PC-3 (cell line): ENCODE results near the gene PKM. TPM values are rescaled to one million over a fixed set of nuclear protein-coding genes. Genes with fewer than 3 reads are reported as not detected.

Experiments used
- ATAC-seq: fragments of 200-7000 bp; cut with Tn5 transposase; 2 replicates; pipeline ENCODE4 v1.9.1; 2020; ENCODE audit warnings: mild to moderate bottlenecking, moderate library complexity
- BruUV-seq: library from RNA; stranded (reverse); fragments of 400-500 nt; replicated peaks from 2 replicates; lab custom pipeline; 2021; lab: Mats Ljungman, UMichigan
- CTCF ChIA-PET: fragments of 300-600 bp; sonication (Branson Sonifier 250); formaldehyde crosslinking; loops from one replicate; lab custom pipeline; 2022; ENCODE audit warnings: antibody characterized with exemption; lab: Charles Lee
- POLR2A ChIA-PET: fragments of 300-600 bp; sonication (Branson Sonifier 250); formaldehyde crosslinking; loops from one replicate; lab custom pipeline; 2022; ENCODE audit warnings: antibody characterized with exemption; ENCODE audit not compliant: unreplicated experiment; lab: Charles Lee
- DNase-seq: peaks from one replicate; pipeline ENCODE4 v3.0.0-alpha.2; 2015
- H2AFZ ChIP-seq: fragments of 300-600 bp; sonication (generic); 2 replicates; pipeline ENCODE4 v1.6.0; 2016; ENCODE audit warnings: antibody characterized with exemption, low read length
- H3F3A ChIP-seq: fragments of 300-600 bp; sonication (generic); one replicate; pipeline ENCODE4 v1.6.0; 2017; ENCODE audit warnings: antibody characterized with exemption, low read length, control low read depth, mild to moderate bottlenecking; ENCODE audit not compliant: unreplicated experiment
- H3K27ac ChIP-seq: fragments of 300-600 bp; sonication (generic); 2 replicates; pipeline ENCODE4 v1.5.1; 2016; ENCODE audit warnings: mild to moderate bottlenecking, low read length
- H3K27me3 ChIP-seq: fragments of 300-600 bp; sonication (generic); 2 replicates; pipeline ENCODE4 v1.6.1; 2016; ENCODE audit warnings: low read length, mixed read lengths
- H3K36me3 ChIP-seq: fragments of 300-600 bp; sonication (generic); 2 replicates; pipeline ENCODE4 v1.6.1; 2016; ENCODE audit warnings: low read depth, mixed run types, low read length, mixed read lengths
- H3K4me1 ChIP-seq: fragments of 300-600 bp; sonication (generic); 2 replicates; pipeline ENCODE4 v1.5.1; 2016; ENCODE audit warnings: low read length; ENCODE audit not compliant: insufficient read depth
- H3K4me2 ChIP-seq: fragments of 300-600 bp; sonication (generic); 2 replicates; pipeline ENCODE4 v1.6.0; 2016; ENCODE audit warnings: low read length
- H3K4me3 ChIP-seq: fragments of 300-600 bp; sonication (generic); 2 replicates; pipeline ENCODE4 v1.5.1; 2016; ENCODE audit warnings: mild to moderate bottlenecking, low read length, mixed read lengths
- H3K79me2 ChIP-seq: fragments of 300-600 bp; sonication (generic); 2 replicates; pipeline ENCODE4 v1.6.1; 2017; ENCODE audit warnings: low read length, mixed read lengths
- H3K9ac ChIP-seq: fragments of 300-600 bp; sonication (generic); 2 replicates; pipeline ENCODE4 v1.6.0; 2016; ENCODE audit warnings: mild to moderate bottlenecking, low read length
- H3K9me2 ChIP-seq: fragments of 300-600 bp; sonication (generic); replicated peaks from 2 replicates; pipeline ENCODE4 v1.6.1; 2016; ENCODE audit warnings: mixed run types, low read length, mixed read lengths
- H3K9me3 ChIP-seq: fragments of 300-600 bp; sonication (generic); 2 replicates; pipeline ENCODE4 v1.6.1; 2016; ENCODE audit warnings: low read length, mixed read lengths
- H4K20me1 ChIP-seq: fragments of 300-600 bp; sonication (generic); 2 replicates; pipeline ENCODE4 v1.6.1; 2016; ENCODE audit warnings: low read length, mixed read lengths
- CTCF ChIP-seq: fragments of 300-600 bp; sonication (generic); conservative IDR thresholded peaks from 2 replicates; pipeline ENCODE4 v1.5.1; 2017; ENCODE audit warnings: antibody characterized with exemption, low read depth, mild to moderate bottlenecking, low read length
- EZH2 ChIP-seq: fragments of 300-600 bp; sonication (generic); IDR thresholded peaks from one replicate; pipeline ENCODE4 v1.6.1; 2017; ENCODE audit warnings: antibody characterized with exemption, mild to moderate bottlenecking, low read length; ENCODE audit not compliant: unreplicated experiment
- EZH2phosphoT487 ChIP-seq: fragments of 300-600 bp; sonication (generic); IDR thresholded peaks from 2 replicates; pipeline ENCODE4 v1.6.1; 2018; ENCODE audit warnings: mild to moderate bottlenecking, antibody characterized with exemption, low read length, borderline replicate concordance
- intact Hi-C: fragments of 100-400 bp; cut with micrococcal nuclease; formaldehyde crosslinking; loops from 2 replicates; pipeline ENCODE4 v1.9.0; 2023
- total RNA-seq: library from RNA; depleted of rRNA; stranded (reverse); fragments of >200 nt; gene quantifications from 2 replicates; pipeline ENCODE4 v1.2.3, GENCODE V29; 2014

Gene PKM
- total RNA-seq, 1 experiment from 2014 or later, result 1,963 TPM

- H2AFZ ChIP-seq, result peak overlapping the region; percentile 90
- H3K27ac ChIP-seq, result no peak overlapping the region
- no peaks in the 10 kb centered on the region for H4K20me1 ChIP-seq
- H3K4me3 ChIP-seq, result peak overlapping the region; percentile 68
- intact Hi-C loops, result no loop called here
- DNase-seq (no peak), ATAC-seq (no peak)
- peak overlapping the region; percentile 92 for H3K4me2 ChIP-seq
- H3K79me2 ChIP-seq, result no peaks in the 10 kb centered on the region
- TF ChIP-seq EZH2phosphoT487, result no peak
- TF ChIP-seq CTCF, result no peak
- TF ChIP-seq EZH2, result no peak
- no peaks in the 10 kb centered on the region for H3K27me3 ChIP-seq
- H3F3A ChIP-seq, result no peaks in the 10 kb centered on the region
- peaks cover 11% of the 10 kb centered on the region; the same call in 1 of the 2 replicates for H3K4me1 ChIP-seq
- CTCF ChIA-PET, result no interaction called here
- no peaks in the 10 kb centered on the region for H3K9me3 ChIP-seq
- POLR2A ChIA-PET, result no interaction called here
- H3K9ac ChIP-seq, result no peak overlapping the region
- no peaks in the 10 kb centered on the region for H3K36me3 ChIP-seq
- BruUV-seq, result no TSS peak
- no peaks in the 10 kb centered on the region for H3K9me2 ChIP-seq
Measured at GRCh38 chr15:72183781-72184164, 47.2 kb downstream of the PKM start.

DNA sequence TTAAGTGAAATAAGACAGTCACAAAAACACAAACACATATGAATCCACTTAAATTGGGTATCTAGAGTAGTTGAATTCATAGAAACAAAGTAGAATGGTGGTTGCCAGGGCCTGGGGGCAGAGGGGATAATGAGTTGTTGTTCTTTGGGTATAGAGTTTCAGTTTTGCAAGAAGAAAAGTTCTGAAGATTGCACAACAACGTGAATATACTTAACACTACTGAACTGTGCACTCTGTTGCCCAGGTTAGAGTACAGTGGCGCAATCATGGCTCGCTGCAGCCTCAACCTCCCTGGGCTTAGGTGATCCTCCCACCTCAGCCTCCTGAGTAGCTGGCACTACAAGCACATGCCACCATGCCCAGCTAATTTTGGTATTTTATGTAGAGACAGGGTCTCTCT, 48.3 kb downstream of the PKM start:
- Histone ChIP-seq H3K27ac (no peak overlapping the region), H4K20me1 (no peaks in the 10 kb centered on the region), H3K4me1 (peaks cover 11% of the 10 kb centered on the region; the same call in 1 of the 2 replicates), H3K9me3 (no peaks in the 10 kb centered on the region), H3K4me2 (no peak overlapping the region), H3K79me2 (no peaks in the 10 kb centered on the region), H3K4me3 (no peak overlapping the region), H3F3A (no peaks in the 10 kb centered on the region), H3K27me3 (no peaks in the 10 kb centered on the region), H3K9me2 (no peaks in the 10 kb centered on the region), H2AFZ (no peak overlapping the region), H3K36me3 (no peaks in the 10 kb centered on the region), H3K9ac (no peak overlapping the region)
- ChIA-PET CTCF (no interaction called here), POLR2A (no interaction called here)
- DNase-seq (no peak), ATAC-seq (no peak)
- intact Hi-C loops, result no loop called here
- no TSS peak for BruUV-seq
- TF ChIP-seq CTCF, result no peak
- TF ChIP-seq EZH2, result no peak
- TF ChIP-seq EZH2phosphoT487, result no peak

GRCh38 chr15:72182244-72182643, 48.7 kb downstream of the PKM start:
- no peaks in the 10 kb centered on the region for H3K36me3 ChIP-seq
- ATAC-seq (no peak), DNase-seq (no peak)
- no TSS peak for BruUV-seq
- no peaks in the 10 kb centered on the region for H3K9me3 ChIP-seq
- ChIA-PET POLR2A (no interaction called here), CTCF (no interaction called here)
- no peak overlapping the region for H3K4me3 ChIP-seq
- no peaks in the 10 kb centered on the region for H3K9me2 ChIP-seq
- H3K4me1 ChIP-seq, result peaks cover 11% of the 10 kb centered on the region; the same call in 1 of the 2 replicates
- H3K79me2 ChIP-seq, result no peaks in the 10 kb centered on the region
- no peaks in the 10 kb centered on the region for H4K20me1 ChIP-seq
- no peaks in the 10 kb centered on the region for H3K27me3 ChIP-seq
- no peak for TF ChIP-seq CTCF
- no peak overlapping the region for H2AFZ ChIP-seq
- H3K4me2 ChIP-seq, result no peak overlapping the region
- no peak overlapping the region for H3K27ac ChIP-seq
- intact Hi-C loops, result no loop called here
- no peaks in the 10 kb centered on the region for H3F3A ChIP-seq
- H3K9ac ChIP-seq, result no peak overlapping the region
